GM20431 (cell line): ENCODE data around the gene CMSS1.

Experiments
- in situ Hi-C: fragments of 300-500 bp; cut with MseI, MboI; formaldehyde crosslinking; loops from one replicate; pipeline ENCODE4 v1.15.0; 2020; ENCODE audit warnings: low sequenced_read_pairs; ENCODE audit not compliant: unreplicated experiment

Gene CMSS1

GRCh38 chr3:99925584-99926230 lies 108.0 kb downstream of the CMSS1 start:
- in situ Hi-C loops = no loop called here

DNA sequence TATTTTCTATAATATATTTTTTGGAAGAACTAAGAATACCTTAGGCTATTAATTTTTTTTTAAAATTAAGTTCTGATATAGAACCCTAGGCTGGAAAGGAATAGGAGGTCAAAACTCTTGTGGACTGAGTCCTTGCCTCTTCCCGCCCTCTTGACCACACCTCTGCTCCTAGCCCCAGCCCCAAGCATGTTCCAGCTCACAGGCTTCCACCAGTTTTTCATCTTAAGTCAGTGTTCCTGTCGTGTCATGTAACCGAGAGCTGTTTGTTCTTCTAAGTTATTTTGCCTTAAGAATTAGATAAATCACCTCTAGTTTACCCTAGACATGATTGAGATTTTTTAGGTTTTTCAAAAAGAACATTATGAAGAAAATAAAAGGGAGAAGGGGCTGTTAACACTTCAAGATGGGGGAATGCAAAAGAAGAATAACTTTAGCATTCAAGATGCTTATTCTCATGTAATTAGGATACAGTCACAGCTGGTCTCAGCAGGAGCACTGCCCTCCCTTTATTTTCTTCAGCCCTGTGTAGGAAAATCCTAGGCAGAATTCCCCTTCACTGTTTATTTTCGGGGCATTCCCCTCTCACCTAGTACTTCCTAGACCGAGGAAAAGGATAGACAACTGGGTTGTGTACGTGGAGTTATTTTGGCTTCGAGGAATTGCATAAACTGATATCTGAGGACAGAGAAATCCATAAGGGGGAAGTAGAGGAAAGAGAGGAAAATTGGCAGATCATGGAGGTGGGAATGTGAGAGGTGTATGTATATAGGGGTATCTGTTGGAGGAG lies 110.2 kb downstream of the CMSS1 start:
- in situ Hi-C loops = no loop called here

- in situ Hi-C loops = no loop called here
These were observed 111.4 kb downstream of the CMSS1 start for GRCh38 chr3:99928771-99929744.

- in situ Hi-C loops = no loop called here
These were observed 112.1 kb downstream of the CMSS1 start for GRCh38 chr3:99929745-99930139.

GRCh38 chr3:99931059-99931458 lies 113.4 kb downstream of the CMSS1 start:
- in situ Hi-C loops = no loop called here

GRCh38 chr3:99933971-99934750 lies 116.5 kb downstream of the CMSS1 start:
- in situ Hi-C loops = no loop called here

DNA sequence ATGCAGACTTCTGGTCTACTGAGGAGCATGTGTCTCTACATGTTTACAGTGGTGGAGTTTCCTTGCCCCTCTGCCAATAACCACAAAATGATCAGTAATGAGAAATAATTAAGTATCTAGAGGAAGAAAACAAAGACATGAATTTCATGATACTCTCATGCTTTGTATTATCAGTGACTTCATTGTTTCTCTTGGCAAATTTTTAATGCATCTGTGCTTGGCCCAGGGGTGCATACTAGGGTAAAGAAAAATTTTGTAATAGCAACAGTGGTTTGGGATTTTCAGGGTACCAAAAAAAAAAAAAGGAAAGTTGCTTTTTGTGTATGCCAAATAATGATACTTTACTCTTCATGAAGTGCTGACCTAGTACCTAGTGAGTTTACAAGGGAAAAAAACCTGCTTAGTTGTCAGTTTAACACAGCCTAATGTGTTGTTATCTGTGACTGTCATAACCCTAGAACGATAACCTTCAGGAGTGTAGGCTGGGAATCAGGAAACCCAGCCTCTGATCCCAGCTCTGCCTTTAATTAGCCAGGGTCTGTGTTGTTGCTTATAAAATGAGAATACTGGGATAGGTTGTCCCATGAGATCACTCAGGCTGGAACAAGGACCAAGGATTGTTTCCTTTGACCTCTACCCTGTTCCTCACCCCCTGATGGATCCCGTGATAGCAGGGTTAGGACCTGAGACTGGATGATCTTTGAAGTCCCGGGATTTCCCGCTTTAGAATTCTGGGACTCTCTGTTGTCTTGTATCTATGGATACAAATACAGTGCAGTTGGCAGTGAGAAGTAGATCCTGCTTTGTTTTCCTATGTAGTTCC lies 117.5 kb downstream of the CMSS1 start:
- in situ Hi-C loops = no loop called here

DNA sequence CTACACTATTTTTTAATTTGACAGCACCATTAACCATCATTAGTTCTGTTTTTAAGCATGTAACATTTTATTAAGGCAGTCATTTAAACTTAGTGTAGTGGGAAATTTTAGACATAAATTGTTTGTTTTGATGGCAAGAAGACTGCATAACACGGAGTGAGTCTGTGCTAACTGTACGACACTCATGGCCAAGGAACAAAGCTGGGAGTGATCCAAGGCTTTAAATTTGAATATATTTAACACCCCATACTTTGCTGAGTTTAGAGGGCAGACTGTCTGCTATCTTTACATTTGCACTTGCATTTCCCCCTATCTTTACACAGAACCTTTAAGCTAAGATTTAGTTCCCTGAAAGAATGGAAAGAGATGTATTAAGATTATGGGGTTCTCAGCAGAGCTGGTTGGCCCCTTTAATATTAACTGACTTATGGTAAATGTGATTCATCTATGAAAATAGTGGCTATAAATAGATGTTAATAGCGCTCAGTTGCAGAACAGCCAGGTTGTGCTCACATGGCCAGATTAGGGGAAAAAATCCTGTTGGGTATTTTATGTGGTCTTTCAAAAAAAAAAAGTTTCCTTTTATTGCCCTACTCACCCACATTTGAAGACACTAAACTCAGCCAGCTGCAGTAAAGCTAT lies 120.7 kb downstream of the CMSS1 start:
- in situ Hi-C loops = no loop called here

- in situ Hi-C loops = no loop called here
These were observed 122.2 kb downstream of the CMSS1 start for GRCh38 chr3:99939876-99940275.

- in situ Hi-C loops = no loop called here
These were observed 122.7 kb downstream of the CMSS1 start for GRCh38 chr3:99940350-99940749.

GRCh38 chr3:99941211-99941610 lies 123.5 kb downstream of the CMSS1 start:
- in situ Hi-C loops = no loop called here

GRCh38 chr3:99943931-99944761 lies 126.5 kb downstream of the CMSS1 start:
- in situ Hi-C loops = no loop called here

GRCh38 chr3:99945328-99945995 lies 127.8 kb downstream of the CMSS1 start:
- in situ Hi-C loops = no loop called here

DNA sequence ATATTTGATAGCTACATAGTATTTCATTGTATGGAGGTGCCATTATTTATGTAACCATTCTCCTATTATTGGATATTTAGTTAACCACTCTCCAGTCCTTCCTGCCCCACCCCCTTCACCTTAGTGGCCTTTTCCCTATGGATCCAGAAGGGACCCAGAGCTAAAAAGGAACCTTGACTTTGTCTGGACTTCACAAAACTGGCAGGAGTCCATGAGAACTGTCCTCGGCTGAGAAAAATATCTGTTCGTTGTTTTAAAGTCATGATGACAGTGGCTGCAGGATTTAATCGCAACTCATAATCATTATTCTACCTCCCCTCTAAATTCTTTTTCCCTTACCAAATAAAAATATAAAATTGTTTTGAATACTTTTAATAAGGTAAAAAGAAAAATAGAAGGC lies 129.7 kb downstream of the CMSS1 start:
- in situ Hi-C loops = no loop called here

- in situ Hi-C loops = no loop called here
These were observed 130.9 kb downstream of the CMSS1 start for GRCh38 chr3:99948467-99949089.

- in situ Hi-C loops = no loop called here
These were observed 132.5 kb downstream of the CMSS1 start for GRCh38 chr3:99949956-99950670.
